NCI-H226 (cell line): ENCODE measurements around the gene FAM222B.

ENCODE experiments used
- DNase-seq: peaks from one replicate; pipeline ENCODE4 v3.0.0-alpha.2; 2015

The FAM222B gene

GRCh38 chr17:28763137-28763799 lies 79.3 kb downstream of the FAM222B start:
- no peak for DNase-seq

- no peak for DNase-seq
Observed at GRCh38 chr17:28760601-28761562, 81.7 kb downstream of the FAM222B start.

GRCh38 chr17:28759256-28759865 lies 83.2 kb downstream of the FAM222B start:
- no peak for DNase-seq

- DNase-seq, result no peak
Observed at GRCh38 chr17:28758411-28759121, 84.0 kb downstream of the FAM222B start.

- no peak for DNase-seq
Observed at GRCh38 chr17:28756049-28756804, 86.4 kb downstream of the FAM222B start.

- no peak for DNase-seq
Observed at GRCh38 chr17:28755486-28755885, 87.1 kb downstream of the FAM222B start.

GRCh38 chr17:28751600-28752366 lies 90.8 kb downstream of the FAM222B start:
- DNase-seq, result no peak

GRCh38 chr17:28750178-28751047 lies 92.2 kb downstream of the FAM222B start:
- peak; percentile 72 for DNase-seq

- no peak for DNase-seq
Observed at GRCh38 chr17:28749516-28750177, 92.9 kb downstream of the FAM222B start.

- no peak for DNase-seq
Observed at GRCh38 chr17:28748852-28749515, 93.6 kb downstream of the FAM222B start.

GRCh38 chr17:28747801-28748750 lies 94.5 kb downstream of the FAM222B start:
- no peak for DNase-seq

GRCh38 chr17:28747051-28747691 lies 95.4 kb downstream of the FAM222B start:
- DNase-seq, result peak; percentile 33

GRCh38 chr17:28746611-28747050 lies 96.0 kb downstream of the FAM222B start:
- DNase-seq, result peak; percentile 79

- peak; percentile 78 for DNase-seq
Observed at GRCh38 chr17:28745786-28746411, 96.7 kb downstream of the FAM222B start.

GRCh38 chr17:28744972-28745785 lies 97.4 kb downstream of the FAM222B start:
- DNase-seq, result peak; percentile 48
